Raji (cell line): ENCODE results near the gene CTU1.

ENCODE experiments used
- POLR2A ChIP-seq: IDR thresholded peaks from 2 replicates; pipeline ENCODE4 v1.6.1; 2011; ENCODE audit warnings: low read depth, low read length, control low read depth; ENCODE audit not compliant: insufficient read depth

The CTU1 gene

GRCh38 chr19:51083783-51084182 is 24.4 kb downstream of the CTU1 start:
- TF ChIP-seq POLR2A = no peak

- TF ChIP-seq POLR2A = no peak
Observed at GRCh38 chr19:51083181-51083580, 25.0 kb downstream of the CTU1 start.

DNA sequence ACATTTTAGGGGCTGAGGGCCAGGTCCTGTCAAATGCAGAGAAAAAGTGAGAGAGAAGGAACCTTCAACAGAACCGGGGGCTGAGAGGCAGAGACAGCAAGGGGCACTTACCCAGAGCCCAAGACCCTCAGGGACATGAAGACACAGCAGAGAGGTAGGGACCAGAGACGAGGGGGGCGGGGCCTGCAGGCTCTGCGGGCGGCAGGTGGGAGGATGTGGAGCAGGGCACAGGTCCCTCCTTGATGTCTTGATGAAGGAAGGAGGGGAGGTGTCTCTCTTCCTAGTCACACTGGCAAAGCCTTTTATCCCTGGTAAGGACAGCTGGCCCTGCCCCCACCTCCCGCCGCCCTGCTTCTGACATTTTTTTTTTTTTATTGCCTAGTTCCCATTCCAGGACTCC is 25.6 kb downstream of the CTU1 start, which contains the start of gene KLK14:
Gene KLK14, minus strand, starts transcription at position 277 of the 400 bp plus-strand sequence. Its CDS starts 273 bp downstream, at position 4.
- no peak for TF ChIP-seq POLR2A

DNA sequence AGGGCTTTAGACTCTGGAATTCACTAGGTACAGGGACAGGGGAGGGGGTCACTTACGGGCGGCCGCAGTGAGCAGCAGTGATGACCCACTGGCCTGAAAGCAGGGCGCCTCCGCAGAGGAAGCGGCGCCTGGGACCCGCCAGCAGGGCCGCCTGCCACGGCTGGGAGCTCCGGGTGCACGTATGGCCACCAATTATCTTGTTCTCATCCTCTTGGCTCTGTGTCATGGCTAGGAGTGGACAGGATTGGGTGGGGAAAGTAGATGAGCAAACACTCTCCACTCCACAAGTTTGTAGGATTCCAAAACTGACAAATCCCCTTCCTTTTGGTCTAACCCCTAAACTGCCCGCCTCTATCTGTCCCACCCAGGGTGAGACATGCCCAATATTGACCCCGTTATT is 26.7 kb downstream of the CTU1 start:
- no peak for TF ChIP-seq POLR2A

DNA sequence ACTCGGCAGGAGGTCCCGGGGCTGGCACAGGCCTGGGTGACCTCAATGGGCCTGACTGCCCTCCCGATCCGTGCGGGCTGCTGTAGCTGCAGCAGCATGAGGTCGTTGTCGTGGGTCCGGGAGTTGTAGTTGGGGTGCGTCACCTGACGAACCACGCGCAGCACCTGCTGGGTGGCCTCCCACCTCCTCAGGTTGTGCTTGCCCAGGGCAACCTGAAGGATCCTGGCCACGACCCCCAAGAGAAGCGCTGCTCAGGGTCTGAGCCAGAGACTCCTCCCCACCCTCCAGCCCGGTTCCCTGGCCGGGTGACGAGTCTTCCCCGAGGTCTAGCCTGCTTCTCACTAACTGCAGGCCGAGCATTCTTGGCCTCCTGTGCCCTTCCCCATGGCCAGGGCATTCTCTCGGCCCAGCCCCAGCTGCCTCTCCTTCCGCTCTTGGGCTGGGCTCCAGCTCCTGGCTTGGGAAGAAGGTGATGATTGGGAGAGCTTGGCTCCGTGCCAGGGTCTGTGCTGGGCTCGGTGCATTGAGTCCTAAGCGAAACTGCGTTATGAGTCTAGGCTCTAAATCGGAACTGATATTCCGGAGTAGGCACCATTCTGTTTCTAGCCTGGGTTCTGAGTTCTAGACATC is 28.6 kb downstream of the CTU1 start:
- TF ChIP-seq POLR2A = no peak

DNA sequence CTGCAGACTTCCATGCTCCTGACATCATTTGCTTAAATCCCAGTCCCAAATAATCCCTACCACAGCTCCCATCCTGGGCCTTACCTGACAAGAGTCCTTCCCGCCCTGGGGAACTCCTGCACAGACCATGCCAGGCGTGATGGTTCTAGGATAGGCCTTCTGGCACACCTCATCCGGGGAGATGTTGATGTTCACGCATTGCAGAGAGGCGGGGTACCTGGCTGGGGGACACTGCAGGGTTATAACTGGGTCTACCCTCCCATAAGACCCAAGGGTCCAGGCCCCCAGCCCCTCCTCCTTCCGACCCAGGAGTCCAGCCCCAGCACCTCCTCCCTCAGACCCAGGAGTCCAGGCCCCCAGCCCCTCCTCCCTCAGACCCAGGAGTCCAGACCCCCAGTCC is 29.5 kb downstream of the CTU1 start:
- no peak for TF ChIP-seq POLR2A

GRCh38 chr19:51078104-51078503 is 30.1 kb downstream of the CTU1 start:
- no peak for TF ChIP-seq POLR2A

DNA sequence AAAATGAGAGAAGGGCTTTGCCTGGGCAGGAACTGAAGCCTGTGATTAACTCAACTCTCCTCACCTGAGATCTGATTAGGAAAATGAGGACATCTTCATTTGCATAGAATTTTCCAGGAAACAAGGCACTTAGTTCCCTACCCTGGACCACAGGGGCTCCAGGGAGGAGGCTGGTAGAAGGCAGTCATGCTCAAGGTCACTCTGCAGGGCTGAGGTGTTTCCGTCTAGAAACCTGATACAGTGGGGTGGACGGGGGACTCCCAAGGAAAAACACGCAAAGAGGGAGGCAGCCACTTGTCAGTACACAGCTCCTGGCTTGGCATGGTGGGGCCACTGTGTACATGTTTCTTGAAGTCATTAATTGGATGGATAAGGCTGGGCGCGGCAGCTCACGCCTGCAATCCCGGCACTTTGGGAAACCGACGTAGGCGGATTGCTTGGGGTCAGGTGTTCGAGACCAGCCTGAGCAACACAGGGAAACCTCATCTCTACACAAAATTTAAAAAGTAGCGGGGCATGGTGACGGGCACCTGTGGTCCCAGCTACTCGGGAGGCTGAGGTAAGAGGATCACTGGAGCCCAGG is 31.5 kb downstream of the CTU1 start:
- no peak for TF ChIP-seq POLR2A

DNA sequence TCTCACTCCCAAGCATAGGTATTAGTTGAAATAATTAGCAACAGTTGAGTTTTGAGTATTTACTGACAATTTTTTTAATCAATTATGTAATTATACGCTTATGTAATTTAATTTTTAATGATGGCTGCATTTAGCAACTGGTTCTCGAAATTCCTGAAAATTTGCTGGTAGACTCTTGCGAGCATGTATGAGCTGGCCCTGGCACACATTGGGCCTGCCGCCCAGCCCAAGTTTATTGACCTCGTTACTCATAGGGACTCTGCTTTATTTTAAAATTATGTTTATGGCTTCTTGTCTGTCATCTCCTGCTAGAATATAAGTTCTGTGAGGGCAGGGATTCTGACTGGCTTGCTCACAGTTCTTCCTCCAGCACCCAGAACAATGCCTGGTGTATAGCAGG is 32.2 kb downstream of the CTU1 start:
- TF ChIP-seq POLR2A = no peak

DNA sequence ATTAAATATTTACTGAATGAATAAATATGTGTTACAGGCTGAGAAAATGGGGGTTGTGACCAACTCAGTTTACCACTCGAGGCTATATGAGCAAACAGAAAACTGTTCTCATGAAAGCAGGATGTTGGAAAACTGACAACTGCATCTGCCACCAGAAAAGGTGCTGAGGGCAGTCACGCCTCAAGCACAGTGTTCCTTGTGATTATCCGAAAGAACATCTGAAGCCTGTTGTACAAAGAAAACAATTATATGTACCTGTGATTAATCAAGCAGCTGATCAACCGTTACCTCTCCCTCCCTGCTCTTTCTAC is 37.2 kb downstream of the CTU1 start:
- TF ChIP-seq POLR2A = no peak

- TF ChIP-seq POLR2A = no peak
Observed at GRCh38 chr19:51070334-51071094, 37.7 kb downstream of the CTU1 start.

- no peak for TF ChIP-seq POLR2A
Observed at GRCh38 chr19:51066393-51067186, 41.6 kb downstream of the CTU1 start.

GRCh38 chr19:51065221-51065960 is 42.8 kb downstream of the CTU1 start:
- no peak for TF ChIP-seq POLR2A

DNA sequence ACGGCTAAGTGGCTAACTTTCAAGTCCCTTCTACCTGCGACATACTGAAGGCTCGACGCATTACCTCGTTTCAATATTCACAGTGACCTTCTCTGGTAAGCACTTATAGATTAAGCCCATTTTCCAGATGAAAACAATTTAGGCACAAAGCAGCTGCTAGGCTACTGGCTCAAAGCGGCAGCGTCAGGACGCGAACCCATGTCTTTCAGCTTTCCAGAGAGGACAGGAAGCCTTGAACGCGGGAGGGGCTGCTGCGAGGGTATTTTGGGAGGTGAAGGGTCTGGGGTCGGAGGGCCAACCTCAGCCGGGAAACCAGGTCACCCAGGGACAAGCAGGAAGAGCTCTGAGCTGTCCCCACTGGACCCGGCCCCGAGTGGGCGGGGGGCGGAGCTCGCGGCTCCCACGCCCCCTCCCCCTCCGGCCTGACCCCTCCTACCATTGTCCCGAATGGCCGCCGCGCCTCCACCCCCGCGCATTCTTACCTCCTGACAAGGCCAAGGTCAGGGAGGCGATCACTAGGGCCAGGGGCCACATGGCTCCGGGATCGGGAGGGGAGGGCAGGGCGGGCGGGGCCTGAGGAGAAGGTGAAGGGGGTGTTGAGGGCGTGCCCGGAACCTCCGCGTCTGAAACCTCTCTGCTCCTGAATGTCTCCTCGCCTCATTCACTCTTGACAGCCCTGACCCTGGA is 43.5 kb downstream of the CTU1 start, which contains the start of gene KLK13:
Gene KLK13, minus strand, starts transcription at position 559 of the 687 bp plus-strand sequence. Its CDS starts 25 bp downstream, at position 534.
- no peak for TF ChIP-seq POLR2A

DNA sequence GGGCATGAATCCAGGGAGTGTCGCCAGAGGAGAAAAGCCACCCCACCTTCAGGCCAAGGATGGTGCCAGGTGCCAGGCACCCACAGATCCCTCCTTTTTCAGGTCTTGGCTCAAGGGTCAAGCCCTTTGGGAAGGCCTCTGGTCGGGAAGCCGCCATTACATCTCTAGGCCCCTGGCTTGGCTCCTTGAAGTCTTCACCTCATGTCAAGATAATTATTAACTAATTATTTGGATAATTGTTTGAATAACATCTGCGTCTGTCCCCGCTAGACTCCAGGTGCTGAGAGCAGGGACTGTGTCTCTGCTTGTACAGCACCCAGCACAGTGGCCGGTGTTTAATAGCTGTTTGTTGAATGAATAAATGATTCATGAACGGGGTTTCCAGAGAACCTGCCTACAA is 44.5 kb downstream of the CTU1 start:
- no peak for TF ChIP-seq POLR2A

DNA sequence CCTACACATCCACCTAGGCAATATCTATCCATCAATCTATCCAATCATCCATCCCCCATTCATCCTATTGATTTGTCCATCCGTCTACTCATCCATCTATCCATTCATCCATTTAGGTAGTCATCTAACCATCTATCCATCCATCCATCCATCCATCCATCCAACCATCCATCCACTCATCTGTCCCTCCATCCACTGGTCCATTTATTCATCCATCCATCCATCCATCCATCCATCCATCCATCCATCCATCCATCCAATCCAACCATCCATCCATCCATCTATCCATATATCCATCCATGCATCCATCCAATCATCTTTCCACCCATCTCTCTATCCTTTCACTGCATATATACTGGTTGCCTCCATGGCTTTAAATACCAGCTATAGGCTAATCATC is 47.2 kb downstream of the CTU1 start:
- TF ChIP-seq POLR2A = no peak
